ENCODE results near the gene DIS3L2.
"Not testable (repeated sequence)": the region's sequence is repeated elsewhere in the genome, so short reads cannot be mapped to it uniquely, and the experiment has no call there.

Gene DIS3L2

GRCh38 chr2:232018181-232018580 is 56.7 kb downstream of the DIS3L2 start:
- no peak for DNase-seq

GRCh38 chr2:232022718-232023117 is 61.2 kb downstream of the DIS3L2 start:
- no peak for DNase-seq

- DNase-seq = no peak
These were observed 61.9 kb downstream of the DIS3L2 start for GRCh38 chr2:232023426-232023825.

- no peak for DNase-seq
These were observed 62.9 kb downstream of the DIS3L2 start for GRCh38 chr2:232024457-232024856.

GRCh38 chr2:232026910-232027309 is 65.4 kb downstream of the DIS3L2 start:
- DNase-seq = no peak

GRCh38 chr2:232027530-232027929 is 66.0 kb downstream of the DIS3L2 start:
- no peak for DNase-seq

GRCh38 chr2:232028071-232028470 is 66.6 kb downstream of the DIS3L2 start:
- DNase-seq = no peak

- no peak for DNase-seq
These were observed 67.1 kb downstream of the DIS3L2 start for GRCh38 chr2:232028631-232029030.

- no peak for DNase-seq
These were observed 67.8 kb downstream of the DIS3L2 start for GRCh38 chr2:232029346-232029745.

- no peak for DNase-seq
These were observed 68.7 kb downstream of the DIS3L2 start for GRCh38 chr2:232030229-232030628.

- DNase-seq = not testable (repeated sequence)
These were observed 73.8 kb downstream of the DIS3L2 start for GRCh38 chr2:232035292-232035691.

GRCh38 chr2:232036876-232037275 is 75.4 kb downstream of the DIS3L2 start:
- DNase-seq = not testable (repeated sequence)

- no peak for DNase-seq
These were observed 76.9 kb downstream of the DIS3L2 start for GRCh38 chr2:232038251-232038880.

- no peak for DNase-seq
These were observed 77.5 kb downstream of the DIS3L2 start for GRCh38 chr2:232038881-232039485.

- DNase-seq = no peak
These were observed 81.5 kb downstream of the DIS3L2 start for GRCh38 chr2:232042911-232043574.

GRCh38 chr2:232043966-232044365 is 82.5 kb downstream of the DIS3L2 start:
- DNase-seq = no peak

GRCh38 chr2:232049350-232049749 is 87.8 kb downstream of the DIS3L2 start:
- no peak for DNase-seq

GRCh38 chr2:232052591-232052990 is 91.1 kb downstream of the DIS3L2 start:
- DNase-seq = no peak

- no peak for DNase-seq
These were observed 92.3 kb downstream of the DIS3L2 start for GRCh38 chr2:232053777-232054176.

- no peak for DNase-seq
These were observed 96.8 kb downstream of the DIS3L2 start for GRCh38 chr2:232058063-232058877.

GRCh38 chr2:232058931-232059330 is 97.4 kb downstream of the DIS3L2 start:
- no peak for DNase-seq

GRCh38 chr2:232061265-232061664 is 99.8 kb downstream of the DIS3L2 start:
- DNase-seq = no peak

- DNase-seq = no peak
These were observed 111.5 kb downstream of the DIS3L2 start for GRCh38 chr2:232073026-232073425.
